HG03159 (cell line): ENCODE results near the gene KDM2A.

Source experiments
- ATAC-seq: cut with Tn5 transposase; IDR thresholded peaks from one replicate; pipeline ENCODE4 v1.9.1; 2021; ENCODE audit warnings: mild to moderate bottlenecking, moderate library complexity; ENCODE audit not compliant: unreplicated experiment

Gene KDM2A

GRCh38 chr11:67118801-67119584 lies at the start of gene KDM2A:
TSS of gene KDM2A (plus strand) at chr11:67119263. CDS start at chr11:67121317, 2,054 bp downstream.
- peak; percentile 64 for ATAC-seq

- ATAC-seq: no peak
Measured at GRCh38 chr11:67071420-67072284, 47.4 kb upstream of the KDM2A start.

GRCh38 chr11:67072295-67072694 lies 46.8 kb upstream of the KDM2A start:
- ATAC-seq: no peak

- no peak for ATAC-seq
Measured at GRCh38 chr11:67073908-67074307, 45.2 kb upstream of the KDM2A start.

GRCh38 chr11:67076202-67076601 lies 42.9 kb upstream of the KDM2A start:
- no peak for ATAC-seq

GRCh38 chr11:67079065-67079705 lies 39.9 kb upstream of the KDM2A start:
- ATAC-seq: no peak

- no peak for ATAC-seq
Measured at GRCh38 chr11:67082071-67082791, 36.8 kb upstream of the KDM2A start.

GRCh38 chr11:67083786-67084366 lies 35.2 kb upstream of the KDM2A start:
- no peak for ATAC-seq

- ATAC-seq: no peak
Measured at GRCh38 chr11:67085617-67086016, 33.4 kb upstream of the KDM2A start.

GRCh38 chr11:67090717-67091116 lies 28.3 kb upstream of the KDM2A start:
- no peak for ATAC-seq

- no peak for ATAC-seq
Measured at GRCh38 chr11:67095214-67095507, 23.9 kb upstream of the KDM2A start.

GRCh38 chr11:67098799-67099429 lies 20.1 kb upstream of the KDM2A start:
- no peak for ATAC-seq

GRCh38 chr11:67099831-67100324 lies 19.2 kb upstream of the KDM2A start:
- peak; percentile 49 for ATAC-seq

- no peak for ATAC-seq
Measured at GRCh38 chr11:67102664-67103063, 16.4 kb upstream of the KDM2A start.

GRCh38 chr11:67105964-67106363 lies 13.1 kb upstream of the KDM2A start:
- no peak for ATAC-seq

GRCh38 chr11:67111261-67111660 lies 7.8 kb upstream of the KDM2A start:
- no peak for ATAC-seq

GRCh38 chr11:67113231-67113721 lies 5.8 kb upstream of the KDM2A start:
- ATAC-seq: peak; percentile 74

- no peak for ATAC-seq
Measured at GRCh38 chr11:67114275-67114896, 4.7 kb upstream of the KDM2A start.

- ATAC-seq: no peak
Measured at GRCh38 chr11:67116758-67117105, 2.3 kb upstream of the KDM2A start.
